ENCODE results near the gene HSPA1A.

The HSPA1A gene

DNA sequence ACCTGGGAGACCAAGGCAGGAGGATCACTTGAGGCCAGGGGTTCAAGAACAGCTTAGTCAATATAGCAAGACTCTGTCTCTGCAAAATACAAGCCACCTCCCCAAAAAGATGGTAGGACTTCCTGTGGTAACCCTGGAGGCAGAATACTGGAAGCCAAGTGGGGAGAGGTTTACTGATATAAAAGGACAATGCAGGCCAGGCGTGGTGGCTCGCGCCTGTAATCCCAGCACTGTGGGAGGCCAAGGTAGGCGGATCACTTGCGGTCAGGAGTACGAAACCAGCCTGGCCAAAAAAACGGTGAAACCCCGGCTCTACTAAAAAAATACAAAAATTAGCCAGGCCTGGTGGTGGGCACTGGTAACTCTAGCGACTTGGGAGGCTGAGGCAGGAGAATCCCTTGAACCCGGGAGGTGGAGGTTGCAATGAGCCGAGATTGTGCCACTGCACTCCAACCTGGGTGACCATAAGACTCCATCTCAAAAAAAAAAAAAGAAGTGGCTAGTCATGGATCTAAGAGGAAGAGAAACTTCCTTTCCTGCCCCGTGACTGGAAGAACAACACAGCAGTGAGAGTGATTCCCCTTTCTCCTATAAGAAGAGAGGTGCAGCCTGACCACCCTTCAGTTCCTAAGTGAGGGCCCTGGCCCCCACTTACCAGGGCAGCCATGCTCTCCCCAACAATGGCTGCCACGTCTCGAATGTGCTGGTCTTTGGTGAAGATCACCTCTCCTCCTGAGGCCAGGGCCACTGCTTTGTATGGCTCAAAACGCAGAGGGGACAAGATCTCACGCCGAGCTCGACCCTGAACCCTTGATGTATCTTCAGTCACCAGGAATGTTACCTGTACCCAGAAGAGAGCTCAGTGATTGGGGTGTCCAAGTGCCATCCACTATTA is 46.7 kb upstream of the HSPA1A start:
- TF ChIP-seq, protein P1, sequence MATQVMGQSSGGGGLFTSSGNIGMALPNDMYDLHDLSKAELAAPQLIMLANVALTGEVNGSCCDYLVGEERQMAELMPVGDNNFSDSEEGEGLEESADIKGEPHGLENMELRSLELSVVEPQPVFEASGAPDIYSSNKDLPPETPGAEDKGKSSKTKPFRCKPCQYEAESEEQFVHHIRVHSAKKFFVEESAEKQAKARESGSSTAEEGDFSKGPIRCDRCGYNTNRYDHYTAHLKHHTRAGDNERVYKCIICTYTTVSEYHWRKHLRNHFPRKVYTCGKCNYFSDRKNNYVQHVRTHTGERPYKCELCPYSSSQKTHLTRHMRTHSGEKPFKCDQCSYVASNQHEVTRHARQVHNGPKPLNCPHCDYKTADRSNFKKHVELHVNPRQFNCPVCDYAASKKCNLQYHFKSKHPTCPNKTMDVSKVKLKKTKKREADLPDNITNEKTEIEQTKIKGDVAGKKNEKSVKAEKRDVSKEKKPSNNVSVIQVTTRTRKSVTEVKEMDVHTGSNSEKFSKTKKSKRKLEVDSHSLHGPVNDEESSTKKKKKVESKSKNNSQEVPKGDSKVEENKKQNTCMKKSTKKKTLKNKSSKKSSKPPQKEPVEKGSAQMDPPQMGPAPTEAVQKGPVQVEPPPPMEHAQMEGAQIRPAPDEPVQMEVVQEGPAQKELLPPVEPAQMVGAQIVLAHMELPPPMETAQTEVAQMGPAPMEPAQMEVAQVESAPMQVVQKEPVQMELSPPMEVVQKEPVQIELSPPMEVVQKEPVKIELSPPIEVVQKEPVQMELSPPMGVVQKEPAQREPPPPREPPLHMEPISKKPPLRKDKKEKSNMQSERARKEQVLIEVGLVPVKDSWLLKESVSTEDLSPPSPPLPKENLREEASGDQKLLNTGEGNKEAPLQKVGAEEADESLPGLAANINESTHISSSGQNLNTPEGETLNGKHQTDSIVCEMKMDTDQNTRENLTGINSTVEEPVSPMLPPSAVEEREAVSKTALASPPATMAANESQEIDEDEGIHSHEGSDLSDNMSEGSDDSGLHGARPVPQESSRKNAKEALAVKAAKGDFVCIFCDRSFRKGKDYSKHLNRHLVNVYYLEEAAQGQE (IDR thresholded peaks at IDR 0.05; ENCODE audit: insufficient read depth in 1 of 2, low read depth in 2 of 2, low read length in 2 of 2): no peak
- no peak for TF ChIP-seq TAF1 (IDR thresholded peaks at IDR 0.05; ENCODE audit: borderline replicate concordance, insufficient read depth, low read length)

DNA sequence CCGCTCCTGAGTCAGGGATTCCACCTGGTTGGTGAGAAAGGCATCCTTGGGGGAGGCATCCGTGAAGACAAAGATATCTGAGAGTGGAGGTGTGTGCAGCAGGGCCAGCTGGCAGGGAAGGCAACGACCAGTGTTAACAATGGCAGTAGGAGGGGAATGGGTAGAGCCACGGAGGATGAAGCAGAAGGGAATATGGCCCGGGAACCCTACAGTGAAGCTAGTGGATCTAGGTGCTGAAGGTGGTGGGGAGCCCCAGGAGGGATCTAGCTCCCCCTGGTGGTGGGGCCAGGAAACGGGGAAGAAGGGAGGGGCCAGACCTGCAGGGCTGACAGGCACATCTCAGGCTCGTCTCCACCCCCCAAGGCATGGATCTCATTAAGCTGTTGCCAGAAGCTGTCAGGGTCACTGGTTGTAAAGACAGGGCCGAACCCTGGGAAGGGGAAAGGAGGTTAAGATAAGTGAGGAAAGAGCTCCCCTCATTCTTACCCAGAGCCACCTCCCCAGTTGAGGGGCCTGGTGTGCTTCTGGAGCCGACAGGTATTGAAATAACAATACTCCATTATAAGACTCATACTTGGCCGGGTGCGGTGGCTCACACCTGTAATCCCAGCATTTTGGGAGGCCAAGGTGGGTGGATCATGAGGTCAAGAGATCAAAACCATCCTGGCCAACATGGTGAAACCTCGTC is 45.5 kb upstream of the HSPA1A start:
- TF ChIP-seq POLR2AphosphoS5 (IDR thresholded peaks at IDR 0.05; ENCODE audit: low read depth, low read length) (no peak), FOXP2 (optimal IDR thresholded peaks at IDR 0.05; ENCODE audit: borderline replicate concordance, extremely low read depth, extremely low read length, insufficient read depth) (no peak), TAF1 (IDR thresholded peaks at IDR 0.05; ENCODE audit: borderline replicate concordance, insufficient read depth, low read length) (no peak), SIN3A (IDR thresholded peaks at IDR 0.05; ENCODE audit: borderline replicate concordance, insufficient read depth, low read length) (no peak)
- TF ChIP-seq, protein P1 (IDR thresholded peaks at IDR 0.05; ENCODE audit: insufficient read depth in 1 of 2, low read depth in 2 of 2, low read length in 2 of 2): no peak

- no peak for TF ChIP-seq SIN3A (IDR thresholded peaks at IDR 0.05; ENCODE audit: borderline replicate concordance, insufficient read depth, low read length)
- no peak for TF ChIP-seq FOXP2 (optimal IDR thresholded peaks at IDR 0.05; ENCODE audit: borderline replicate concordance, extremely low read depth, extremely low read length, insufficient read depth)
- TF ChIP-seq TAF1 (IDR thresholded peaks at IDR 0.05; ENCODE audit: borderline replicate concordance, insufficient read depth, low read length): no peak
- TF ChIP-seq, protein P1 (IDR thresholded peaks at IDR 0.05; ENCODE audit: insufficient read depth in 1 of 2, low read depth in 2 of 2, low read length in 2 of 2): no peak
- TF ChIP-seq POLR2AphosphoS5 (IDR thresholded peaks at IDR 0.05; ENCODE audit: low read depth, low read length): no peak
These were observed 44.5 kb upstream of the HSPA1A start for GRCh38 chr6:31770860-31771259.

DNA sequence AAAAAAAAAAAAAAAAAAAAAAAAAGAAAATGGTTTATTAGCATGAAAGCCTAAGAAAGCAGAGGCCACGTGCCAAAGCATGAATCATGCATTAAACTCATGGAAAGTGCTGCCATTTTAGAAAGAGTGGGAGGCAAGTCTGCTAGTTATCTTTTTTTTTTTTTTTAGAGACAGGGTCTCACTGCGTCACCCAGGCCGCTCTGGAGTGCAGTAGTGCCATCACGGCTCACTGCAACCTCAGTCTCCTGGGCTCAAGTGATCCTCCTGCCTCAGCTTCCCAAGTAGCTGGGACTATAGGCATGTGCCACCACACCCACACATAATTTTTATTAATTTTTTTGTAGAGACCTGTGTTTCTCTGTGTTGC is 43.4 kb upstream of the HSPA1A start:
- TF ChIP-seq SIN3A (IDR thresholded peaks at IDR 0.05; ENCODE audit: borderline replicate concordance, insufficient read depth, low read length): no peak
- TF ChIP-seq FOXP2 (optimal IDR thresholded peaks at IDR 0.05; ENCODE audit: borderline replicate concordance, extremely low read depth, extremely low read length, insufficient read depth): no peak
- no peak for TF ChIP-seq TAF1 (IDR thresholded peaks at IDR 0.05; ENCODE audit: borderline replicate concordance, insufficient read depth, low read length)
- no peak for TF ChIP-seq POLR2AphosphoS5 (IDR thresholded peaks at IDR 0.05; ENCODE audit: low read depth, low read length)
- TF ChIP-seq, protein P1 (IDR thresholded peaks at IDR 0.05; ENCODE audit: insufficient read depth in 1 of 2, low read depth in 2 of 2, low read length in 2 of 2): no peak

Measured in PFSK-1 (cell line).